Stimulated activated CD4-positive, alpha-beta T cell treated with anti-CD3 and anti-CD28 coated beads, TNF-alpha, amount 100 ng/mL, for 1 hour (primary cell): Measurements from ENCODE around the gene DCAF15.

Experiments
- DNase-seq, 3 donors: peaks; one replicate each; pipeline ENCODE4 v3.0.0-alpha.2; 2020; ENCODE audit warnings: low read depth in 3 of 3, low spot score in 1 of 3

The DCAF15 gene

DNA sequence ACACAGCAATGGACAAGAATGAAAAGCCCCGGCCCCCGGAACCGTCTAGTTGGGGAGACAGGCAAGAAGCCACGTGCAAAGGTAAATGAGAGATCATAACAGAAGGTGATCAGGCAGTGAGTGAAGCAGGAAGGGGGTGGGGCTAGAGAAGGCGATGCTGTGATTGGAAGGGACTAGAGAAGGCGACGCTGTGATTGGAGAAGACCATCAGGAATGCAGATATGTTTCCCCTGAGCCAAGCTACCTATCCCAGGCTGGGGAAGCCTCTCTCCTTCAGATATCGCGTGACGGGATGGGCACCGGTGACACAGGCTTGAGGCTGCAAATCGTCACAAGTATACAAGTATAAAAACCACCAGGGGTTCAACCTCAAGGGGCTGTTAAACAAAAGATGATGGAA, 21.8 kb downstream of the DCAF15 start:
- no peak for DNase-seq

- DNase-seq = no peak
Measured at GRCh38 chr19:13975870-13976269, 23.6 kb downstream of the DCAF15 start.

- no peak for DNase-seq
Measured at GRCh38 chr19:13976446-13976845, 24.1 kb downstream of the DCAF15 start.

DNA sequence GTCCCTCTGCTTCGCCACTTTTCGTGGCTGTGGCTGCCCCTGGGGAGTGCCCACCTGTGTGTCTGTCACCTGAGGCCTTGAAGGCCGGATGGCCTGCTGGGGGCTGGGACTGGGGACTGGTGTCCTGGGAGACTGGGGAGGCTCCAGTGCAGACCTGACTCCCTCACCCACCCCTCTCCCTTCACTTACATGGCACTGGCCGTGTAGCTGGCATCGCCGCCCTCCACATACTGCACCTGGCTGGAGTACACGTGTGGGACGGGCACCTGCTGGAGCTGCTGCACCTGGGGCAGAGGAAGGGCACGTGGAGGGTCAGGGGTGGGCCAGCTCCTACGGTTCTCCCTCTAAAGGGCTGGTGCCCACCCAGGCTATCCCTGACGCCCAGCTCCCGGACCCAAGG, 25.5 kb downstream of the DCAF15 start:
- no peak for DNase-seq

DNA sequence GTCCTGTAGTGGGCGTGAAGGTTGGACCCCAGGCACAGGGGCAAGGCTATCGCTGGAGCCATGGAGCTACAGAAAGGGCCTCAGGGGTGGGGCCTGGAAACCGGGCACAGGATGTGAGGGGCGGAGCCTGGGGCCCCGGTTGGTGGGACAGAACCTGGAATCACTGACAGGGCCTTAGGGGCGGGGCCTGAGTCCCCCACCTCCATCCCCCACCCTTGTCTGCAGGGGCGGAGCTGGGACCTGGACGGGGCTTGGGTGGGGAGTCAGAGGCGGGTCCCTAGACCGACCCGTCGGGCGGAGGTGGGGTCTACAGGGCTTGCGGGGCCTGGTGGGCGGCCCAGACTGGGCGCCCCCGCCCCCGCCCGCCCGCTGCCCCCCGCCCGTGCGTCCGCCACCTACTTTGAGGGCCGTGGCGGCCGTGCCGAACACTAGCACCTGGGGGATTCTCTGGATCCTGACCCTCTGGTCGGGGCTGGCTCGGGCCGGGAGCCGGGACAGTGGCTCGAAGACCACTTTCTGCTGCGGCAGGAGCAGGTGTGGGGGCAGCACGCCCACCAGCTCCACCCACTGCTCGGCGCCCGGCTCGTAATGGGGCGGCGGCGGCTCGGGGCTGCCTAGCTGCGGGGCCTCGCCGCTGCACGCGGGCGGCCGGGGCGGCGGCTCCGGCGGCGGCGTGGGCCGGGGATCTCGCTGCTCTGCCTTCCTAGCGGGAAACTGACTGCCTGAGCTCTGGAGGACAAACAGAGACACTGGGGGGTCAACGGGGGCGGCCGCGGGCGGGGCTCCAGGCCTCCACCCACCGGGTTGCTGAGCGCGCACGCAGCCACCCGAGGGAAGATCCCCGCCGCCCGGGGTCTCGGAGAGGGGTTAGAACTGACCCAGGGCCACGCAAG, 26.3 kb downstream of the DCAF15 start:
- no peak for DNase-seq

- DNase-seq = no peak
Measured at GRCh38 chr19:13979244-13979615, 26.9 kb downstream of the DCAF15 start.

DNA sequence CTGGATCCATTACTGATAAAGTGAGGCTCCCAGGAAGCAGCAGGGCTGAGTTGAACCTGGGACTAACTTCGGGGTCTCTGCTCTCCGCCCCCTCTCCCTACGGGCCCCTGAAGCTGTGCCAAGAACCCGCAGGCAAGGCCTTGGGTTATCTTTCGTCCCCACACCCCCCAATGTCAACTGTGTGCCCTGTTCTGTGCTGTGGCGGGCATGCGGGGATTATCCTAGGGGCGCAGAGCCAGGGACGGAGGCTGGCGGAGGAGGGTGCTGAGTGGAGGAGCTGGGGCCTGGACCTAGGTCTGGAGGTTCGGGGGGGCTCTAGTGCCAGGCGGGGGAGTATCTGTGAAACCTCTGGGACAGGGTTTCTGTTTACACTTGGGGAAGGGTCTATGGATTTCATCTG, 27.4 kb downstream of the DCAF15 start:
- DNase-seq = no peak

DNA sequence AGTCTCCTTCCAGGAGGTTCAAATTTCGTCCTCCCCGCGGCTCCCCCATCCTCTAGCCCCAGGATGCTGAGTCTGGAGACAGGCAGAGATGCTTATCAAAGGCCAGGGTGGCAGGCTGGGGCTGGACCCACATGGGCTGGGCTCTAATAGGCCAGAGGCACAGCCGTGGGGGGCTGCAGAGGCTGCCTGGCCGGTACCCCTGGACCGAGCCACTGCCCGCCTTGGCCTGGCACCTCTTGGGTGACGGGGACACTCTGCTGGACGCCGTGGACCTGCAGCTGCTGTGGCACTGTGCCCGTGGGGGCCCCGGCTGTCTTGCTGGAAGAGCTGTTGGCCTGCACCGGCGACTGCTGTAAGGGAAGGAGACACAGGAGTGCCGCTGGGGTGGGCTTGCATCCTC, 28.0 kb downstream of the DCAF15 start:
- DNase-seq = no peak

GRCh38 chr19:13981021-13981420, 28.7 kb downstream of the DCAF15 start:
- DNase-seq = no peak

GRCh38 chr19:13981467-13981866, 29.2 kb downstream of the DCAF15 start:
- no peak for DNase-seq

DNA sequence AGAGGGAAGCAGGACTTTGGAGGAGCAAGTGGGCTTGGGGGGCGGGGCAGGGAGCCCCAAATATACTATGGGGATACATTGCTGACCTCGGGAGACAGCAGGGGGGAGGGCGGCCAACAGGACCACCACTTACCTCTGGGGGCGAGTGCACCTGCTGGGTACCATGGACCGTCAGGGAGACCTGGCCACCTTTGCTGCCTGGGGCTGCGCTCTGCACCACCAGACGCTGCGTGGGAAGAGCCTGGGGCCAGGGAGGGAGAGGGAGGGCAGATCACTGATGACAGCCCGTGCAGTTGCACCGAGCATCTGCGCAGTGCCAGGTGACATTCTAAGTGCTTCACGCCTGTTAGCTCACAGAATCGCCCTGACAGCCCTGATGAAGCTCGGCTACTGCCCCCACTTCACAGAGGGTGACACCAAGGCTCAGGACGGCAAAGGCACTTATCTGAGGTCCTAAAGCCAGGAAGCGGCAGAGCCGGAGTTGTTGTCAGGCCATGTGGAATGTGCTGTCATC, 29.7 kb downstream of the DCAF15 start:
- DNase-seq = no peak

- DNase-seq = no peak
Measured at GRCh38 chr19:13982773-13983172, 30.5 kb downstream of the DCAF15 start.

DNA sequence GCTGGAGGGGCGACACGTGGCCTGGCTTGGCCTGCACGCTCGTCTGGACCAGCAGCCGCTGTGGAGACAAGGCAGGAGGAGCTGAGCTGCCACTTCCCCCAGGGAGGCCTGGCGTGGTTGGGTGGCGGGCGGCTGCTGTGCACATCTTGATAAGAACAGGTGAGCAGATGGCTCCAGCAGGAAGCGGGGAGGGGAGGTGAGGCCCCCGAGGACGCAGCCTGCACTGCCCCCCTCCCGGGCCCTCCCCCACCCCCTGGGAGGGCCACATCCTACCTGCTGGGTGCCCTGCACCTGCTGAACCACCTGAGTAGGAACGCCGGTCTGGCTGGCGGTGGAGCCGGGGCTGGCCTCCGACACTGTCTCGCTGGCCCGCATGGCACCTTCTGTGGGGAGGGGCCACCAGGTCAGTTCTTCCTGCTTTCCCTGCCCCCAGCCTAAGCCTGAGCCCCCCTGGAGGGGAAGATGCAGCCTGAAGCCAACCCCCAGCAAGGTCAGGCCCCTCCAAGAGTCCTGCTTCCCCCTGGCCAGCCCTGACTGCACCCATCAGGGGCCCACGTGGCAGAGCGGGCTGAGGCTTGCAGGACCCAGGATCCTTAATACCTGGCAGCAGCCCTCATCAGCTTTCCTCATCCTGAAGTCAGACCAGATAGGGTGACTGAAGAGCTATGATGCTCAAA, 31.0 kb downstream of the DCAF15 start:
- no peak for DNase-seq

DNA sequence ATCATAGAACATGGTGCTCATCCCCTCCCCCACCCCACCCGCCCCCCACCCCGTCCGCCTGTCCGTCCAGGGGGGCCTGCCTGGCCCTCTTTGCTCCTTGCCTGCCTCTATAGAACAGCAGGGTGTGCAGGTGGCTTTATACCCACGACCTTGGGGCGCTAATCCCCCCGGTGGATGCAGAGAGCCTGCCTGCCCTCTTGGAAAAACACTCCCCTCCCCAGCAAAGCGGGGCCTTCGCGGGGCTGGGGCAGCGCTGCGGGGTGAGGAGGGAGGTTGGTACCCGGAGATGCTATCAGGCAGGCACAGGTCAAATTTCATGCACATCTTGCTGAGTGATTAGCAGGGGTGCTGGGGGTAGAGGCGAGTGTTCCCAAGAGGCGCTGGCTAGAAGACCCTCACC, 31.9 kb downstream of the DCAF15 start:
- DNase-seq = no peak

- no peak for DNase-seq
Measured at GRCh38 chr19:13984875-13985741, 32.8 kb downstream of the DCAF15 start.

- no peak for DNase-seq
Measured at GRCh38 chr19:13985771-13986347, 33.5 kb downstream of the DCAF15 start.

GRCh38 chr19:13986348-13986904, 34.1 kb downstream of the DCAF15 start:
- DNase-seq = peak; percentile 97 to 99 (median 98)

GRCh38 chr19:13987101-13987890, 35.0 kb downstream of the DCAF15 start:
- no peak for DNase-seq

DNA sequence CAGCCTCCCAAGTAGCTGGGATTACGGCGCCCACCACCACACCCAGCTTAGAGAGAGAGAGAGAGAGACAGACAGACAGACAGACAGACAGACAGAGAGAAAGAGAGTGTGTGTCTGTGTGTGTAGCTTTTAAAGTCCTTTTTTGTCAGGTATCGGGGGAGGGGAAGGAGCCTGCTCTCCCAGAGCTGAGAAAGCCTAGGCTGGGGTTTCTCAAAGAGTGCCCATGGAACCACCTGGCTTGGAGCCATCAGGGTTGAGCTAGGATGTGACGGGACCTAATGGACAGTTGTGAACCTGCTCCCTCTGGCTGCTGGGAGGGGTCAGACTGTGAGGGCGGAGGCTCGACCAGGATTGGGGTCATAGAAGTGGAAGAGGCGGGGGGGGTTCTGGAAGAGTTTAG, 37.2 kb downstream of the DCAF15 start:
- DNase-seq = no peak

DNA sequence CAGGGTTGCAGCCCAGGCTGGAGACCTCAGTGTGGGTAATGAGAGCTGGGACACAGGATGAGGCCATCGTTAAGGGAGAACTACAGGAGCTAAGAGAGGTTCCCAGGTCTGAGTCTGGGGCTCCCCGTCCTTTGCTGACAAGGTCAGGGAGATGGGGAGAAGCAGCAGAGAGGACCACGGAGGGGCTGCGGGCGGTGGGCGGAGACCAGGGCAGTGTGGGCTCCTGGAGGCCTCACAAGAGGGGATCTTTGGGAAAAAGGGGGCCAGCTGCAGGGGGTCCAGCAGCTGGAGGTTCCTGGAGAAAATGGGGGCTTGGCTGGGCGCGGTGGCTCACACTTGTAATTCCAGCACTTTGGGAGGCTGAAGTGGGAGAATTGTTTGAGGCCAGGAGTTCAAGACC, 37.8 kb downstream of the DCAF15 start:
- no peak for DNase-seq
